ENCODE results near the gene PPP1R3E. TPM values are rescaled to one million over a fixed set of nuclear protein-coding genes. Genes with fewer than 3 reads are reported as not detected.
A peak's percentile ranks its signal among the peaks of the same experiment; 100 is the strongest.

The PPP1R3E gene
- total and polyA plus RNA-seq, 5 experiments from 2014 or later: 2.6 to 119 (median 3.1) TPM

DNA sequence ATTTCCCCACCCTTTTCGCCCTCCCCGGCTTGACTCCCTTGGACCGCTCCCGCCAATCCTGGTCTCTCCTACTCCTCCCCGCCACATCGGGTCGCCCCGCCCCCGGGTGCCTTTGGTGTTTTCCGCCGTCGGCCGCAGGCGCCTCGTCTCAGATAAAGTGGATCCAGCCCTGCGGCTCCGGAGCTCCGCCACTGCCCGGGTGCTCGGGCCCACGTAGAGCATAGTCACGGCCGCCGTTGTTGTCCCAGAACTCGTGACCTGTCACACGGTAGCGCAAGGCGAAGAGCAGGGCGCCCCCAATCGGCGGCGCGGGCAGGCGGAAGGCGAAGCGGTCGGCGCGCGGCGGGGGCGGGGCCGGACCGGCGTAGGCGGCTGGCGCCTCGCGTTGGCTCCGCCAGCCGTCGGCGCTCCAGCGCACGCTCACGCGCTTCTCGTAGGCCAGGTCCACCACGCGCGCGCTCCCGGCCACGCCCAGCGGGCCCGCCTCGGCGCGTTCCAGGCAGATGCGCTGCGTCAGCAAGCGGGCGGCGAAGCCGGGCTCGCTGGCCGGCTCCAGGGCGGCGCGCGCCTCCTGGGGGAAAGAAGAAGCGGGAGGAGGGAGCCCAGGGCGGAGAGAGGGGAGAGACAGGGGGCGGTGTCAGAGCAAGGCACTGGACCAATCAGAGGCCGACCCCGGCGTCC, 1.2 kb downstream of the PPP1R3E start:
- Mint-ChIP-seq H3K4me1 (peaks cover 11 to 39% (median 32%) of the 10 kb centered on the region in 4 donors), H3K9me3 (no peaks in the 10 kb centered on the region), H3K27ac (peak overlapping the region; percentile 84 to 99 (median 95)), H3K27me3 (peaks cover 0 to 13% (median 11%) of the 10 kb centered on the region in 5 donors), H3K4me3 (peak overlapping the region; percentile 86 to 100 (median 94)), H3K36me3 (peaks cover 0 to 7% (median 0%) of the 10 kb centered on the region in 3 donors)
- ATAC-seq (peak; percentile 68 to 74), DNase-seq (peak; percentile 95 to 99 (median 97))
- POLR2A ChIA-PET: interaction anchor here (0.8 to 12.5 kb wide), 17 partner anchors 8 to 1010 kb away, joined by 3 to 376 read pairs (median 7); partner anchors contain the start of genes ACIN1, C14orf119, DCAF11 and HOMEZ

DNA sequence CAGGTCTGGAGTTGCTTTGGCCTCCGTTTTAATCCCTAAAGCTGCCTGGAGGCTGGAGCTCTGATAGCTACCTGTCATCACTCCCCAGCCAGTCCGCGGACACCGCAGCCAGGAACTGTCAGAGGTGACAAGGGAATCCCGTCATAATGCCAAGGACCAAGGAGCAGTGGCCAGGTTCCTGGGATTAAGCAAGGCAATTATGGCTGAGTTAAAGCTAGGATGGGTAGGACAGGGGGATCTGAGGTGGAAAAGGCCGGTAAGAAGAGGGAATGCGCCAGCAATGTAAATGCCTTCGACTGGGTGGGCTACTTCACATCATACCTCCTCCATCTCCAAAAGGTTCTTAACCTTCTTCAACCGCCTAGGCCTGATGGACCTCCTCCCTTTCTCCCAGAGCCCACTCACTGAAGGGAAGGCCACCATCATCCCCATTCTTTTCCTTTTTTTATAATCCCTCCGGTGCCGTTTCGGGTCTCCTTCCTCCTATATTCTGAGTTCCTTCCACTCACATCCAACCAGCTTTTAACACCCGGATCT, 1.9 kb downstream of the PPP1R3E start:
- Mint-ChIP-seq H3K36me3 (peaks cover 0 to 7% (median 0%) of the 10 kb centered on the region in 3 donors), H3K4me1 (peaks cover 11 to 36% (median 31%) of the 10 kb centered on the region in 4 donors), H3K27ac (peak overlapping the region; percentile 88 to 99 (median 94)), H3K27me3 (peaks cover 0 to 7% (median 5%) of the 10 kb centered on the region in 5 donors), H3K4me3 (peak overlapping the region; percentile 86 to 100 (median 89)), H3K9me3 (no peaks in the 10 kb centered on the region)
- DNase-seq (peak in 3 of 10 donors; percentile 5 to 25 (median 18)), ATAC-seq (no peak)
- POLR2A ChIA-PET: interaction anchor here (0.8 to 12.5 kb wide), 8 partner anchors 8 to 261 kb away, joined by 4 to 376 read pairs (median 12); partner anchors contain the start of genes ACIN1, C14orf119, HOMEZ and PABPN1

DNA sequence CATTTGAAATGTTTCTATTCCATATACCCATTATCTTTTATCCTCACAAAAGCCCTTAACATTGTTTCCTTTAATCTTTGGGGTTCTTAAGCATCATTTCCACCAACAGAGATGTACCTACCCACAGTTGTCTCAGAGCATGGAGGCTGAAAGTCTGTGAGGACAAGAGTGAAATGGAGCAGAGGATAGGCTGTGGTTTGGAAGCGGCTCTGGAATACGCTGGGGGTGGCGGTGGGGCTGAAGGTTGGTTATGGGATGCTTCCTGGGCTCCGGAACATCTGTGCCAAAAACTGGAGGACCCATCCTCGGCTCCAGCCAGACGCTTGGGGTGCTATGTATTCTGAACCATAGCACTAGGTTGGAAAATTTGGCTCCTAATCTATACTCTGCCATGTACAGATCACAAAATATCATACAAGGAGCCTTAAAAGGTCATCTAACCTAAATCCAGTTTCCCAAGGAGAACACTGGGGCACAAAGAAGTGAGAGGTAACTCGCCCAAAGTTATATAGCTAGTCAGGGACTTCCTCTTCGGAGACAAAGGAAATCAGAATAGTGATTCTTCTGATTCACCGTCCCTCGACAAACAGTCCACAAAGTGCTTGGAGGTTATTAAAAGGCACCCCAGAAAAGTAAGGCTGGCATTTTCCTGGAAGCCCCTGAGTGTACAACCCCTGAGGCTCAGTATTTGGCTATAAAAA, 2.5 kb downstream of the PPP1R3E start:
- Mint-ChIP-seq H3K27me3 (peaks cover 0 to 5% (median 1%) of the 10 kb centered on the region in 5 donors), H3K9me3 (no peaks in the 10 kb centered on the region), H3K27ac (peak overlapping the region; percentile 88 to 99 (median 94)), H3K36me3 (peaks cover 0 to 7% (median 0%) of the 10 kb centered on the region in 3 donors), H3K4me3 (peak overlapping the region; percentile 86 to 100 (median 89)), H3K4me1 (peaks cover 12 to 40% (median 33%) of the 10 kb centered on the region in 4 donors)
- POLR2A ChIA-PET: interaction anchor here (0.6 to 12.5 kb wide), 9 partner anchors 10 to 295 kb away, joined by 6 to 376 read pairs (median 11); partner anchors contain the start of genes ACIN1, C14orf119, HOMEZ and PABPN1
- peak in 1 of 10 donors; percentile 5 for DNase-seq
- ATAC-seq: no peak

DNA sequence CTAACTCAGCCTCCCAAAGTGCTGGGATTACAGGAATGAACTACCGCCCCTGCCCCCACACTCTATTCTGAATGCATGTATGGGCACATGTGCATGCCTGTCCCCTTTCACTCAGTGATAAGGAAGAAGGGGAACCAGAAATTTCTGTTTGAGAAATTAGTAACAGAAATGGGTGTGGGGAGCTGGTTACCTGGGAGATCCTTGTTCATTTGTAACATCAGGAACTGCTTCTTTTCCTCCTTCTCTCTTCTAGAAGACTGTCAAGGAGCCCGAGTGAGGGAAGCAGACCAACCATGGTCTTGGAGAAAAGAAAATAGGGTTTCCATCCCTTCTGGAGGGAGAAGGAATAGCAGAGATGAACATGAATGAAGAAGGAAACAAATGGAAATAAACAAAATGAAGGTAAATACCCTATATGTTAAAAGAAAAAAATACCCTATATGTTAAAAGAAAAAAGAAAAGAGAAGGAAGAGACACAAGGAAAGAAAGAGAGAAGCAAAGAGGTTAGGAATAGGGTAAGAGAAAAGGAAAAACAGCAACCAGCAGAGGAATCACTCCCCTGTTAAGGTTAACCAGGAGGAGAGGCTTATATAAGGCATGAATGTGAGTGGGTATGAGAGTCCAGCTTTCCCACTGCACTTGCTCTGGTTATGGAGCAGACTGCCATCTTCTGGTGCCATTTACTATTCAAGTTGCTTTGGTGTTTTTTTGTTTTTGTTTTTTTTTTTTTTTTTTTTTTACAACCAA, 3.3 kb downstream of the PPP1R3E start:
- Mint-ChIP-seq H3K4me3 (peak overlapping the region in 8 of 10 donors; percentile 17 to 98 (median 65)), H3K36me3 (peaks cover 0 to 7% (median 0%) of the 10 kb centered on the region in 3 donors), H3K27me3 (peaks cover 0 to 2% (median 0%) of the 10 kb centered on the region in 5 donors), H3K27ac (peak overlapping the region in 9 of 10 donors; percentile 11 to 97 (median 73)), H3K4me1 (peaks cover 16 to 47% (median 40%) of the 10 kb centered on the region in 4 donors), H3K9me3 (peaks cover 0 to 2% (median 0%) of the 10 kb centered on the region in 9 donors)
- POLR2A ChIA-PET: interaction anchor here (0.5 to 12.5 kb wide), 9 partner anchors 10 to 295 kb away, joined by 3 to 376 read pairs (median 6); partner anchors contain the start of gene PABPN1
- ATAC-seq (no peak), DNase-seq (peak in 4 of 10 donors; percentile 19 to 48 (median 20))

DNA sequence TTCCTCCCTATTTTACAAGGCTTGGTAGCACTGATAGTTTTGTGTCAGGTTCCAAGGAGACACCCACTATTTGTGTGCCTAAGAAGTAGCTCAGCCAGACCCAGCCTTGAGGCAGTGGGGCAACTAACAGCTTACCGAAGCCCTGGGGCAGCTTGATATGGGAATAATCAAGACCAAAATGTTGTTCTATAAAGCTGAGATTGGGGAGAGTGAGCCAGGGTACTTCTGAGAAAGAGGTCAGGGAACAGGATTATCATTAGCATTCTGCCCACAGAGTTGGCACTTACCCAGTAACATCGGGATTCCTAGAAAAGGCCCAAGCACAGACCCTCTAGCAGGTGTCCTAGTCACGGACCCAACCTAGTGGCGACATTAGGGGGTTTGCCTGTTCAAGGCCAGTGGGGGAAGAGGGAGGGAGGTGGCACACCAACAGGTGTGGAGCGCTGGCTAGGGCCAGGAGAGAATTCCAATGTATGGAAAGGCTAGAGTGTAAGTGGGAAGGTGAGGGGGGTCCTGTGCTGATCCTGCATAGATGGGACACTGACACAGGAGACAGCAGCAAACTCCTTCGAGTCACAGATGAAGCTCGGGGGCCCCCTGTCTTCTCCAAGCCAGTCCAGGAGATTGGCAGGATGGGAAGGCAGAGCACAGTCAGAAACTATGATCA, 4.9 kb downstream of the PPP1R3E start:
- H3K9me3 Mint-ChIP-seq: peaks cover 0 to 2% (median 0%) of the 10 kb centered on the region in 9 donors
- peak overlapping the region in 2 of 10 donors; percentile 52 to 77 for H3K27ac Mint-ChIP-seq
- POLR2A ChIA-PET: interaction anchor here (0.9 to 2.4 kb wide), 3 partner anchors 9 to 23 kb away, joined by 6 to 15 read pairs (median 6); partner anchors contain the start of genes HOMEZ and PABPN1

DNA sequence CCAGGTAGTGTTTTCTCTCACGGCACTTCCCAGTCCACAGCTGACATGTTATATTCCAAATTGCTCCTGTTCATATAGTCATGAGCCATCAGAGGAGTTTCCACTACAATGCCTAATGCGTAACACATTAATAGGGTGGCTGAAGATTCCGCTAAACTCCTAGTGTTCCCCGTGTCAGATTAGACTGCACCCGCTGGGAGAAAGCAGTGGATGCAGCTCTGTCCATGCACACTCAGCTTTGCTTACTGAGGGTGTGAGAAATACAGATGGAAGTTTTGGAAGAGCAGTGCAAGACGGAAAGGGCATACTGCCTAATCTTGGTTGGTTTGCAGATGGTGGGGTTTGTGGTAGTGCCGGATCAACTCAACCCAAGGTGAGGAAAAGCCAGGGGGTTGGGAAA, 5.6 kb downstream of the PPP1R3E start:
- H3K36me3 Mint-ChIP-seq: peaks cover 0 to 7% (median 0%) of the 10 kb centered on the region in 3 donors
- H3K4me1 Mint-ChIP-seq: peaks cover 10 to 41% (median 36%) of the 10 kb centered on the region in 4 donors
- peaks cover 0 to 2% (median 0%) of the 10 kb centered on the region in 9 donors for H3K9me3 Mint-ChIP-seq
- POLR2A ChIA-PET: interaction anchor here (0.5 to 2.4 kb wide), 4 partner anchors 11 to 106 kb away, joined by 4 to 15 read pairs (median 6); partner anchors contain the start of genes HOMEZ and PABPN1
- no peak overlapping the region for H3K27ac Mint-ChIP-seq
- ATAC-seq: no peak
- no peak overlapping the region for H3K4me3 Mint-ChIP-seq
- DNase-seq: no peak
- H3K27me3 Mint-ChIP-seq: peaks cover 0 to 2% (median 0%) of the 10 kb centered on the region in 5 donors

More for the DNA sequence above, 4.9 kb downstream of the PPP1R3E start:
- DNase-seq (no peak), ATAC-seq (no peak)
- peaks cover 13 to 43% (median 40%) of the 10 kb centered on the region in 4 donors for H3K4me1 Mint-ChIP-seq
- no peak overlapping the region for H3K4me3 Mint-ChIP-seq
- H3K36me3 Mint-ChIP-seq: peaks cover 0 to 7% (median 0%) of the 10 kb centered on the region in 3 donors
- H3K27me3 Mint-ChIP-seq: peaks cover 0 to 2% (median 0%) of the 10 kb centered on the region in 5 donors

DNA sequence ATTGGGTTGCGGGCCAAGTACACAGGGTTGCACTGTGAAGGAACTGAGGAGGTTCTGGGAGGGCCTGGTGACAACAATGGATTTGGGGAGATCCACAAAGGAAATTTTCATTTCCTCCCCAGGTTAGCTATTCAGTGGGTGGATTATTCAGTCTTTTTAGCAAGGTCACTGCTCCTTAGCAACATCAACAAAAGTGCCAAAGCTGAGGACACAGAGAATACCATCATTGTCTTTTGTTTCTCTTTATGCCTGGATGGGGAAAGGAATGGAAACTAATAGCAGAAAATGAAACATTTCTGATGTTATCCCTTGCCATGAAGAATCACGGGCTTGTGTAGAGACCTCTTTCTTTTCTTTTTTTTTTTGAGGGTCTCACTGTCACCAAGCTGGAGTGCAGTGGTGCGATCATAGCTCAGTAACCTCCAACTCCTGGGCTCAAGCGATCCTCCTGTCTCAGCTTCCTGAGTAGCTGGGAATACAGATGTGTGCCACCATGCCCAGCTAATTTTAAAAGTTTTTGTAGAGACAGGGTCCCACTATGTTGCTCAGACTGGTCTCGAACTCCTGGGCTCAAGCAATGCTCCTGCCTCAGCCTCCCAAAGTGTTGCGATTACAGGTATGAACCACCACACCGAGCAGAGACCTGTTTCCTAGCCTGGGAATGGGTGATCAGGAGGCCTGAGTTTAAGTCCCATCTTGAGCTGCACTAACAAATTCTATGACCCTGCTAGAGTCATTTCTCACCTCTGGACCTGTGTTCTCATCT, 6.5 kb downstream of the PPP1R3E start:
- Mint-ChIP-seq H3K36me3 (peaks cover 0 to 7% (median 0%) of the 10 kb centered on the region in 3 donors), H3K27ac (peak overlapping the region in 9 of 10 donors; percentile 4 to 68 (median 41)), H3K4me1 (peaks cover 9 to 41% (median 35%) of the 10 kb centered on the region in 4 donors), H3K9me3 (peaks cover 0 to 2% (median 0%) of the 10 kb centered on the region in 9 donors), H3K4me3 (no peak overlapping the region), H3K27me3 (peaks cover 0 to 2% (median 0%) of the 10 kb centered on the region in 5 donors)
- no peak for ATAC-seq
- no peak for DNase-seq
- POLR2A ChIA-PET: interaction anchor here (0.7 to 2.4 kb wide), 4 partner anchors 10 to 176 kb away, joined by 3 to 15 read pairs (median 4); partner anchors contain the start of genes HOMEZ and PABPN1

DNA sequence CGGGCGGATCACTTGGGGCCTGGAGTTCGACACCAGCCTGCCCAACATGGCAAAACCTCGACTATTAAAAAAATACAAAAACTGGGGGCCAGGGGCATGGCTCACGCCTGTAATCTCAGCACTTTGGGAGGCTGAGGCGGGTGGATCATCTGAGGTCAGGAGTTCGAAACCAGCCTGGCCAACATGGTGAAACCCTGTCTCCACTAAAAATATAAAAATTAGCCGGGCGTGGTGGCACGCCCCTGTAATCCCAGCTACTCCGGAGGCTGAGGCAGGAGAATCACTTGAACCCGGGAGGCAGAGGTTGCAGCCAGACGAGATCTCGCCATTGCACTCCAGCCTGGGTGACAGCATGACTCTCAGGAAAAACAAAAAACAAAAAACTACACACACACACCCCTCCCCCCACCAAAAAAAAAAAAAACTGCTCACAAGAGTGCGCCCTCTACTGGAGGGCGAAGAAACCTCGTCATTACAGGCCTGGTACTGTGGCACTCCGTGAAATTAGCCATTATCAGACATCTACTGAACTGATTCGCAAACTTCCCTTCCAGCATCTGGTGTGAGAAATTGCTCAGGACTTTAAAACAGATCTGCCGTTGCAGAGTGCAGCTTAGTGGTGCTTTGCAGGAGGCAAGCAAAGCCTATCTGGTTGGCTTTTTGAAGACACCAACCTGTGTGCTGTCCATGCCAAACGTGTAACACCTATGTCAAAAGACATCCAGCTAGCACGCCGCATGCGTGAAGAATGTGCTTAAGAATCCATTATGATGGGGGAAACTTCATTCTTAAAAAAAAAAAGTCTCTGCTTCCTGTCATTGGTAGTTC, 7.7 kb downstream of the PPP1R3E start:
- H3K4me1 Mint-ChIP-seq: peaks cover 8 to 31% (median 24%) of the 10 kb centered on the region in 4 donors
- H3K36me3 Mint-ChIP-seq: peaks cover 0 to 7% (median 0%) of the 10 kb centered on the region in 3 donors
- H3K9me3 Mint-ChIP-seq: peaks cover 0 to 2% (median 0%) of the 10 kb centered on the region in 9 donors
- peak overlapping the region; percentile 44 to 91 (median 77) for H3K27ac Mint-ChIP-seq
- DNase-seq (peak; percentile 40 to 79 (median 60)), ATAC-seq (peak; percentile 81 to 91)
- H3K27me3 Mint-ChIP-seq: peaks cover 0 to 2% (median 0%) of the 10 kb centered on the region in 5 donors
- peak overlapping the region; percentile 15 to 82 (median 65) for H3K4me3 Mint-ChIP-seq
- POLR2A ChIA-PET: interaction anchor here (0.8 to 3.3 kb wide), 7 partner anchors 8 to 1771 kb away, joined by 3 to 22 read pairs (median 8); partner anchors contain the start of genes HOMEZ, PABPN1 and PPP1R3E

DNA sequence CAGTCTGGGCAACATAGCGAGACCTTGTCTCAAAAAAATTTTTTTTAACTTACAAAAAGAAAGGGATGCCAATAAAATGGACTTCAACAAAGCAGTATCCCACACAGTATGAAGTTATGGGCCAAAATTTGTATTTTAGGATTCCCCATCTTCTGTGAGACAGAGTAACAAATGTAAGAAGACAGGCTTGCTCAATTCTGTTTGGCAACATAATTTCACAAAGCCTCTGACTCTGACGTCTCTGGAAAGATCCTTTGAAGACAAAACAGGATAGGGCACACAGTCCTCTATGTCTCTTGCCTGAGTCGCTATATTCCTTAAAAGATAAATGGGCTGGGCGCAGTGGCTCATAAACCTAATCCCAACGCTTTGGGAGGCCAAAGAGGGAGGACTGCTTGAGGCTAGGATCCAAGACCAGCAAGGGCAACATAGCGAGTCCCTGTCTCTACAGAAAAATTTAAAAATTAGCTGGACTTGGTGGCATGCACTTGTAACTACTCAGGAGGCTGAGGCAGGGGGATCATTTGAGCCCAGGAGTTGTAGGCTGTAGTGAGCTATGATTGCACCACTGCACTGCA, 15.7 kb downstream of the PPP1R3E start:
- POLR2A ChIA-PET: interaction anchor here (0.8 to 3.8 kb wide), 9 partner anchors 7 to 827 kb away, joined by 3 to 57 read pairs (median 6); partner anchors contain the start of genes CEBPE, PABPN1 and PPP1R3E
- peaks cover 6 to 33% (median 31%) of the 10 kb centered on the region in 4 donors for H3K4me1 Mint-ChIP-seq
- H3K27ac Mint-ChIP-seq: peak overlapping the region in 9 of 10 donors; percentile 82 to 97 (median 96)
- no peak for DNase-seq
- no peaks in the 10 kb centered on the region for H3K27me3 Mint-ChIP-seq
- no peak for ATAC-seq
- no peaks in the 10 kb centered on the region for H3K9me3 Mint-ChIP-seq
- no peaks in the 10 kb centered on the region for H3K36me3 Mint-ChIP-seq
- peak overlapping the region; percentile 90 to 100 (median 98) for H3K4me3 Mint-ChIP-seq

All from naive thymus-derived CD8-positive, alpha-beta T cell (primary cell).